Breast epithelium (tissue), 3 donors: ENCODE measurements around the gene KIAA1217.

ENCODE experiments used
- POLR2A ChIP-seq: fragments of 450-650 bp; IDR thresholded peaks from one replicate; pipeline ENCODE4 v1.6.1; 2016; ENCODE audit warnings: antibody characterized with exemption, mild to moderate bottlenecking, moderate library complexity
- POLR2AphosphoS5 ChIP-seq, 3 donors: sonication (generic); formaldehyde crosslinking; IDR thresholded peaks; one replicate each; pipeline ENCODE4 v1.6.1; 2017; ENCODE audit warnings: antibody characterized with exemption in 3 of 3
- TF ChIP-seq, protein P1 (sequence below), 3 donors: fragments of 450-650 bp; IDR thresholded peaks; one replicate each; pipeline ENCODE4 v1.5.1; 2016 to 2017; ENCODE audit warnings: antibody characterized with exemption in 3 of 3, mild to moderate bottlenecking in 3 of 3, moderate library complexity in 3 of 3

GRCh38 chr10:24437302-24437701 lies 228.4 kb downstream of the KIAA1217 start:
- TF ChIP-seq POLR2A (no peak), POLR2AphosphoS5 (IDR thresholded peaks at IDR 0.05) (no peak)
- TF ChIP-seq, protein P1, sequence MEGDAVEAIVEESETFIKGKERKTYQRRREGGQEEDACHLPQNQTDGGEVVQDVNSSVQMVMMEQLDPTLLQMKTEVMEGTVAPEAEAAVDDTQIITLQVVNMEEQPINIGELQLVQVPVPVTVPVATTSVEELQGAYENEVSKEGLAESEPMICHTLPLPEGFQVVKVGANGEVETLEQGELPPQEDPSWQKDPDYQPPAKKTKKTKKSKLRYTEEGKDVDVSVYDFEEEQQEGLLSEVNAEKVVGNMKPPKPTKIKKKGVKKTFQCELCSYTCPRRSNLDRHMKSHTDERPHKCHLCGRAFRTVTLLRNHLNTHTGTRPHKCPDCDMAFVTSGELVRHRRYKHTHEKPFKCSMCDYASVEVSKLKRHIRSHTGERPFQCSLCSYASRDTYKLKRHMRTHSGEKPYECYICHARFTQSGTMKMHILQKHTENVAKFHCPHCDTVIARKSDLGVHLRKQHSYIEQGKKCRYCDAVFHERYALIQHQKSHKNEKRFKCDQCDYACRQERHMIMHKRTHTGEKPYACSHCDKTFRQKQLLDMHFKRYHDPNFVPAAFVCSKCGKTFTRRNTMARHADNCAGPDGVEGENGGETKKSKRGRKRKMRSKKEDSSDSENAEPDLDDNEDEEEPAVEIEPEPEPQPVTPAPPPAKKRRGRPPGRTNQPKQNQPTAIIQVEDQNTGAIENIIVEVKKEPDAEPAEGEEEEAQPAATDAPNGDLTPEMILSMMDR (IDR thresholded peaks at IDR 0.05) = no peak
